Endodermal cell (in vitro differentiated cells): ENCODE measurements around the gene UBN1. TPM values are rescaled to one million over a fixed set of nuclear protein-coding genes. Genes with fewer than 3 reads are reported as not detected.

Experiments
- DNase-seq: peaks from one replicate; pipeline ENCODE4 v3.0.0-alpha.2; 2017
- H3K27ac ChIP-seq: 2 replicates; pipeline ENCODE4 v1.5.1; 2013; ENCODE audit warnings: mild to moderate bottlenecking, low read depth, low read length, moderate library complexity
- H3K27me3 ChIP-seq: 2 replicates; pipeline ENCODE4 v1.6.1; 2013; ENCODE audit warnings: mild to moderate bottlenecking, low read length, moderate library complexity; ENCODE audit not compliant: insufficient read depth, control insufficient read depth, poor library complexity, severe bottlenecking
- H3K36me3 ChIP-seq: 2 replicates; pipeline ENCODE4 v1.7.0; 2013; ENCODE audit warnings: mild to moderate bottlenecking, low read length, moderate library complexity; ENCODE audit not compliant: control insufficient read depth, insufficient read depth
- H3K4me1 ChIP-seq: one replicate; pipeline ENCODE4 v1.7.0; 2013; ENCODE audit warnings: low read length; ENCODE audit not compliant: control insufficient read depth, insufficient read depth
- H3K4me3 ChIP-seq: 2 replicates; pipeline ENCODE4 v1.5.1; 2013; ENCODE audit warnings: mild to moderate bottlenecking, low read length, moderate library complexity
- H3K9ac ChIP-seq: 2 replicates; pipeline ENCODE4 v1.6.1; 2013; ENCODE audit warnings: mild to moderate bottlenecking, low read length, moderate library complexity; ENCODE audit not compliant: poor library complexity, severe bottlenecking; ENCODE audit errors: extremely low read depth
- H3K9me3 ChIP-seq: 2 replicates; pipeline ENCODE4 v1.6.1; 2013; ENCODE audit warnings: mild to moderate bottlenecking, low read length, moderate library complexity; ENCODE audit not compliant: control insufficient read depth
- H3K27ac Mint-ChIP-seq: 2 replicates; pipeline ENCODE4 v1.8.0; 2020; ENCODE audit warnings: mixed read lengths
- H3K27me3 Mint-ChIP-seq: 2 replicates; pipeline ENCODE4 v1.8.0; 2021; ENCODE audit warnings: mild to moderate bottlenecking, mixed read lengths; ENCODE audit not compliant: insufficient read depth
- H3K36me3 Mint-ChIP-seq: 2 replicates; pipeline ENCODE4 v1.8.0; 2020; ENCODE audit warnings: low read depth, mixed read lengths
- H3K4me1 Mint-ChIP-seq: 2 replicates; pipeline ENCODE4 v1.8.0; 2020; ENCODE audit warnings: mixed read lengths
- H3K4me3 Mint-ChIP-seq: 2 replicates; pipeline ENCODE4 v1.8.0; 2020; ENCODE audit warnings: mild to moderate bottlenecking, moderate library complexity, mixed read lengths
- H3K9me3 Mint-ChIP-seq: 2 replicates; pipeline ENCODE4 v1.8.0; 2020; ENCODE audit warnings: mild to moderate bottlenecking, mixed read lengths
- WGBS, 2 experiments: methylation state at CpG; one replicate each; pipeline versions ENCODE4 v1.1.5 to v1.1.7; 2013; ENCODE audit warnings: missing lambda C conversion rate in 2 of 2, mixed read lengths in 1 of 2; ENCODE audit not compliant: insufficient coverage in 1 of 2, insufficient read length in 1 of 2; 5-methylcytosine and 5-hydroxymethylcytosine counted together
- total RNA-seq, 2 donors: library from RNA; stranded (reverse); fragmentation: NEBNext Ultra II Directional in 1 of 2; extraction: Animal tissue kit (Norgen Biotek cat#: 25700) in 1 of 2; gene quantifications; 2 replicates in 1 of 2; 3 replicates in 1 of 2; pipeline ENCODE4 v1.2.1, GENCODE V29; 2021
- TF ChIP-seq, protein P1 (sequence below): fragments of 200-600 bp; sonication (generic); conservative IDR thresholded peaks from 2 replicates; pipeline ENCODE4 v1.5.0; 2021; ENCODE audit warnings: antibody characterized with exemption, mild to moderate bottlenecking

The UBN1 gene
- total RNA-seq, 2 donors from 2014 or later = 36.8 to 46.7 TPM

DNA sequence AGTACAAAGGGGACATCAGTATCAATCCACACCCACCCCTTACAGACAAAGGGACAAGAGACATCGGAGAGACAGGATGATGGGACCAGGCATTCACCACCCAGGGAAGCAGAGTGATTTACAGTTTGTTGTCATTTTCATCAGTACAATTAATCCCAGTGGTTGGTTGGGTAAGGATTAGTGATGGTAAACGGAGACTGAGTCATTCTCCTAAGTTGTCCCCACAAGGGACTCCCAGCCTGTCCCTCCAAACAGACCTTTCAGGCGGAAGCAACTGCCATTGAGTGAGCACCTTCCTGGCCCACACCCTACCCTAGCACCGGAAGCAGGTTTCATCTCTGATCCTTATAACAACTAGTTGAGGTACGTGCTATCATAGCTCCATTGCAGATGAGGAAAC, 78.5 kb downstream of the UBN1 start:
- peaks cover 15% of the 10 kb centered on the region for H3K9me3 Mint-ChIP-seq
- H3K36me3 Mint-ChIP-seq = peaks cover 40% of the 10 kb centered on the region
- H3K9ac ChIP-seq = no peak overlapping the region
- H3K27me3 Mint-ChIP-seq = no peaks in the 10 kb centered on the region
- peaks cover 10% of the 10 kb centered on the region for H3K4me1 Mint-ChIP-seq
- H3K4me1 ChIP-seq = peaks cover 6% of the 10 kb centered on the region
- no peaks in the 10 kb centered on the region for H3K27me3 ChIP-seq
- H3K27ac ChIP-seq = no peak overlapping the region
- DNase-seq = no peak
- H3K4me3 ChIP-seq = no peak overlapping the region
- H3K9me3 ChIP-seq = peaks cover 11% of the 10 kb centered on the region
- no peak overlapping the region for H3K27ac Mint-ChIP-seq
- TF ChIP-seq, protein P1, sequence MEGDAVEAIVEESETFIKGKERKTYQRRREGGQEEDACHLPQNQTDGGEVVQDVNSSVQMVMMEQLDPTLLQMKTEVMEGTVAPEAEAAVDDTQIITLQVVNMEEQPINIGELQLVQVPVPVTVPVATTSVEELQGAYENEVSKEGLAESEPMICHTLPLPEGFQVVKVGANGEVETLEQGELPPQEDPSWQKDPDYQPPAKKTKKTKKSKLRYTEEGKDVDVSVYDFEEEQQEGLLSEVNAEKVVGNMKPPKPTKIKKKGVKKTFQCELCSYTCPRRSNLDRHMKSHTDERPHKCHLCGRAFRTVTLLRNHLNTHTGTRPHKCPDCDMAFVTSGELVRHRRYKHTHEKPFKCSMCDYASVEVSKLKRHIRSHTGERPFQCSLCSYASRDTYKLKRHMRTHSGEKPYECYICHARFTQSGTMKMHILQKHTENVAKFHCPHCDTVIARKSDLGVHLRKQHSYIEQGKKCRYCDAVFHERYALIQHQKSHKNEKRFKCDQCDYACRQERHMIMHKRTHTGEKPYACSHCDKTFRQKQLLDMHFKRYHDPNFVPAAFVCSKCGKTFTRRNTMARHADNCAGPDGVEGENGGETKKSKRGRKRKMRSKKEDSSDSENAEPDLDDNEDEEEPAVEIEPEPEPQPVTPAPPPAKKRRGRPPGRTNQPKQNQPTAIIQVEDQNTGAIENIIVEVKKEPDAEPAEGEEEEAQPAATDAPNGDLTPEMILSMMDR = no peak
- H3K4me3 Mint-ChIP-seq = no peak overlapping the region
- peaks cover 10% of the 10 kb centered on the region for H3K36me3 ChIP-seq
- WGBS, 2 experiments = 92 to 93% methylated on average over 4 to 5 of the region's 5 CpGs

- Mint-ChIP-seq H3K27ac (no peak overlapping the region), H3K4me3 (no peak overlapping the region), H3K9me3 (peaks cover 15% of the 10 kb centered on the region), H3K27me3 (no peaks in the 10 kb centered on the region), H3K4me1 (peaks cover 10% of the 10 kb centered on the region), H3K36me3 (peaks cover 41% of the 10 kb centered on the region)
- WGBS, 2 experiments = 94 to 100% methylated on average over 1 of the region's 2 CpGs
- no peak overlapping the region for H3K27ac ChIP-seq
- no peak for DNase-seq
- TF ChIP-seq, protein P1 = no peak
- no peak overlapping the region for H3K9ac ChIP-seq
- H3K9me3 ChIP-seq = peaks cover 11% of the 10 kb centered on the region
- H3K36me3 ChIP-seq = peaks cover 10% of the 10 kb centered on the region
- H3K4me1 ChIP-seq = peaks cover 6% of the 10 kb centered on the region
- no peaks in the 10 kb centered on the region for H3K27me3 ChIP-seq
- H3K4me3 ChIP-seq = peak overlapping the region; percentile 17
These were observed 79.6 kb downstream of the UBN1 start for GRCh38 chr16:4926928-4927327.

DNA sequence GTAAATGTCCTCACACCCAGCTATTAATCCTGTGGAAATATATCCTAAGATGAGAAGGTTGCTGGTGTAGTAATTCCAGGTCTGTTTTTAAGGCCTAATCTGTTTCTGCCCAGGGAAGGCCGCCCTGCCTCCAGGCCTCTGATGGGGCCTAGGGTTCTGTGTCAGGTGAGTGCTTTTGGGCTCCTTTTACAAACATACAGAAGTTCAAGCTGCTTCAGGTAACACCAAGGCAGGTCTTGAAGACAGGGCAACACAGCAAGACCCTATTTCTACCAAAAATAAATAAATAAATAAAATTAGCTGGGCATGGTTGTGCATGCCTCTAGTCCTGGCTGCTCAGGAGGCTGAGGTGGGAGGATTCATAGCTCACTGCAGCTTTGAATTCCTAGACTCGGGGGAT, 80.4 kb downstream of the UBN1 start:
- H3K27ac ChIP-seq = no peak overlapping the region
- peaks cover 15% of the 10 kb centered on the region for H3K9me3 Mint-ChIP-seq
- no peaks in the 10 kb centered on the region for H3K27me3 ChIP-seq
- H3K27ac Mint-ChIP-seq = no peak overlapping the region
- H3K4me1 Mint-ChIP-seq = peaks cover 10% of the 10 kb centered on the region
- H3K9ac ChIP-seq = no peak overlapping the region
- H3K27me3 Mint-ChIP-seq = no peaks in the 10 kb centered on the region
- peaks cover 11% of the 10 kb centered on the region for H3K9me3 ChIP-seq
- H3K4me1 ChIP-seq = peaks cover 6% of the 10 kb centered on the region
- H3K36me3 ChIP-seq = peaks cover 10% of the 10 kb centered on the region
- DNase-seq = no peak
- 65 to 88% methylated on average over 1 to 2 of the region's 2 CpGs for WGBS, 2 experiments
- peaks cover 41% of the 10 kb centered on the region for H3K36me3 Mint-ChIP-seq
- H3K4me3 ChIP-seq = no peak overlapping the region
- TF ChIP-seq, protein P1 = no peak
- H3K4me3 Mint-ChIP-seq = no peak overlapping the region
